IMR-90 (cell line): ENCODE measurements around the gene XCL1.
"Not testable (repeated sequence)": the region's sequence is repeated elsewhere in the genome, so short reads cannot be mapped to it uniquely, and the experiment has no call there.

ENCODE experiments used
- BHLHE40 ChIP-seq: fragments of 150-350 bp; IDR thresholded peaks from 2 replicates; pipeline ENCODE4 v1.6.1; 2016; ENCODE audit warnings: mild to moderate bottlenecking, low read depth, low read length
- CTCF ChIP-seq: conservative IDR thresholded peaks from 2 replicates; pipeline ENCODE4 v1.5.1; 2012; ENCODE audit warnings: mild to moderate bottlenecking, low read depth, low read length, improper control_type of control experiment
- ELK1 ChIP-seq: fragments of 150-350 bp; IDR thresholded peaks from 2 replicates; pipeline ENCODE4 v1.6.1; 2016; ENCODE audit warnings: low read depth, mild to moderate bottlenecking, low read length, moderate library complexity, borderline replicate concordance
- POLR2A ChIP-seq: IDR thresholded peaks from 2 replicates; pipeline ENCODE4 v1.6.1; 2012; ENCODE audit warnings: mild to moderate bottlenecking, low read depth, low read length
- RAD21 ChIP-seq: IDR thresholded peaks from 2 replicates; pipeline ENCODE4 v1.6.1; 2012; ENCODE audit warnings: low read length, improper control_type of control experiment
- RCOR1 ChIP-seq: IDR thresholded peaks from 2 replicates; pipeline ENCODE4 v1.6.1; 2012; ENCODE audit warnings: mild to moderate bottlenecking, low read length, improper control_type of control experiment; ENCODE audit not compliant: insufficient replicate concordance
- RFX5 ChIP-seq: IDR thresholded peaks from 2 replicates; pipeline ENCODE4 v1.8.0; 2012; ENCODE audit warnings: low read depth, mild to moderate bottlenecking, low read length, moderate library complexity
- SMC3 ChIP-seq: fragments of 150-350 bp; IDR thresholded peaks from 2 replicates; pipeline ENCODE4 v1.6.1; 2016; ENCODE audit warnings: low read depth, mild to moderate bottlenecking, antibody characterized with exemption, low read length, moderate library complexity
- USF2 ChIP-seq: fragments of 150-350 bp; IDR thresholded peaks from 2 replicates; pipeline ENCODE4 v1.6.1; 2017; ENCODE audit warnings: mild to moderate bottlenecking, antibody characterized with exemption, low read length, low read depth

DNA sequence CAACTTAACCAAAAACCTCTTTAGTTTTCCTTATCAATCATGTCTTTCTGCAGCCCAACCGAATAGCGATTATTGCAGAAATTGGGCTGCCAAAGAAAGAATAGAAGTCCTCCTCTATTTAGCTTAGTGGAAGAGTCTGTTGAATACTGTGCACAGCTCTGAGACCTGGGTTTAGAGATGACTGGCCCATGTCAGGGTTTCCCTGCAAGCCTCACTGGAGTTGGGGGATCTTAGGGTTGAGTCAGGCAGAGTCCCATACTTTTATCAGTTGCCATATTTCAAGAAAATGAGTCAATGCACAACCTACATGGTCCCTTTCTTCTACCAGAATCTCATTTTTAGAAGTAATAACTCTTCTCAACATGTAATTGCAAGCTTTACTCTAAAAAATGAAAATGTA lies 3.9 kb downstream of the XCL1 start:
- not testable (repeated sequence) for TF ChIP-seq POLR2A, CTCF, USF2, ELK1, RCOR1, SMC3, RAD21, BHLHE40, RFX5
